ENCODE results near the gene KRTAP4-7.
"Not testable (repeated sequence)": the region's sequence is repeated elsewhere in the genome, so short reads cannot be mapped to it uniquely, and the experiment has no call there.

The KRTAP4-7 gene

GRCh38 chr17:41118721-41119120 is 34.8 kb downstream of the KRTAP4-7 start:
- no peaks in the 10 kb centered on the region for H3K36me3 Mint-ChIP-seq
- peaks cover 30% of the 10 kb centered on the region for H3K4me1 Mint-ChIP-seq
- ATAC-seq, result no peak
- H3K9me3 Mint-ChIP-seq, result no peaks in the 10 kb centered on the region
- no peak for DNase-seq (ENCODE audit: low spot score in 2 of 2)
- no peak overlapping the region for H3K4me3 Mint-ChIP-seq
- H3K27ac Mint-ChIP-seq, result no peak overlapping the region

DNA sequence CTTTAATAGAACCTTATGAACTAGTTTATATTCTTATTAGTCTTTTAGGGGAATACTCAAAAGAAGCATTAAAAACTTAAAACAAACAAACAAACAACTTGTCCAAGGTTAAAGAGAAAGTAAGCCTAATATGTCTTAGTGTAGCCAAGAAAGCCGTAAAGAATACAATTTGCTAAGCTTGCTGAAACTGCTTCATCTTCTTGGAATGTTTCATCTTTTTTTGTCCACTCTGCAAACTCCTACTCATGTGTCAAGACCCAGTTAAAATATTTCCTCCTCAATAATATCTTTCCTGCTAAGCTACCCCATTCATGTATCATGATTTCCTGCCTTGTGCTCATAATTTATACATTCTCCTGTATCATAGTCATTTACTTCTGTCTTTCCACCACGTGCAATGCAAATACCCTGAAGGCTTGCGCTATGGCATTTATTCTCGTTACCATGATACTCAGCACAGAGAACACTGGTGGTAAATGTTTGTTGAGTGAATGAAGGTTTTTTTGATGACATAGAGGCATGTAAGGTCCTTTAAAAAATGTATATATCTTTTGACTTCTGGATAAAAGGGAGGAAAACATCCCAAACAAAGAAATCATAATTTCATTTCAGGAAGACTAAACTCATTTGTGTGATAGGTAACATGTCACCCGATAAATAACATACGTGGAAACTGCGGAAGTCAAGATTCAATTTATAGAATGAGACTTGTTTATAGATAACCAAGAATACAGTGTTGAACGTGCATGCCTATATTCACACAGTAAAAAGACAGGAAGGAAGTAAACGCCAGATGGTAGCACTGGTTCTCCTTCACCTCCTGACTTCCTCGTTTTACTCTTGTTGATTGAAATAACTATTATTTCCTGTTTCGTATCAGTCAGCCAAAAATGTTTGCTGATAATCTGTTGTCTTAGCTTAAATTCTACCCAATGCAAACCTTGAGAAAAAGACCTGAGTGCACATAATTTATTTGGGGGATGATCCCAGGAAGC is 36.0 kb downstream of the KRTAP4-7 start:
- not testable (repeated sequence) for ATAC-seq; H3K9me3 Mint-ChIP-seq; H3K27ac Mint-ChIP-seq; DNase-seq (ENCODE audit: low spot score in 2 of 2); H3K36me3 Mint-ChIP-seq; H3K4me3 Mint-ChIP-seq
- H3K4me1 Mint-ChIP-seq, result peaks cover 37% of the 10 kb centered on the region

DNA sequence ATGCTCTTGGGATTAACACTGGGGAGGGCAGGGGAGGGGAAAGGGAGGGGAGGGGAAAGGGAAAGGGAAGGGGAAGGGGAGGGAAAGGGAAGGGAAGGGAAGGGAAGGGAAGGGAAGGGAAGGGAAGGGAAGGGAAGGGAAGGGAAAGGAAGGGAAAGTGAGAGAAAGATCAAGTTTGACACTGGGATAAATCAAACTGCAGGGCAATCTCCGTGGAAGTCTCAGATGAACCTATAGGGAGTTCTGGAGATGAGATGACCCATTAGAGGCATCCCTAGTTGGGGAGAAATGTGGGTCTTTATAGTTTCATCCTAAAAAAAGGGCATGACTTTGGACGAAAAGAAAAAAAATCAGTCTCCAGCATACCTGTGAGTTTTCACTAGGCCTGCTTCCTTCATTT is 37.8 kb downstream of the KRTAP4-7 start:
- Mint-ChIP-seq H3K9me3 (no peaks in the 10 kb centered on the region), H3K4me1 (peaks cover 32% of the 10 kb centered on the region), H3K36me3 (no peaks in the 10 kb centered on the region), H3K4me3 (no peak overlapping the region), H3K27ac (no peak overlapping the region)
- ATAC-seq, result no peak
- DNase-seq (ENCODE audit: low spot score in 2 of 2), result no peak

DNA sequence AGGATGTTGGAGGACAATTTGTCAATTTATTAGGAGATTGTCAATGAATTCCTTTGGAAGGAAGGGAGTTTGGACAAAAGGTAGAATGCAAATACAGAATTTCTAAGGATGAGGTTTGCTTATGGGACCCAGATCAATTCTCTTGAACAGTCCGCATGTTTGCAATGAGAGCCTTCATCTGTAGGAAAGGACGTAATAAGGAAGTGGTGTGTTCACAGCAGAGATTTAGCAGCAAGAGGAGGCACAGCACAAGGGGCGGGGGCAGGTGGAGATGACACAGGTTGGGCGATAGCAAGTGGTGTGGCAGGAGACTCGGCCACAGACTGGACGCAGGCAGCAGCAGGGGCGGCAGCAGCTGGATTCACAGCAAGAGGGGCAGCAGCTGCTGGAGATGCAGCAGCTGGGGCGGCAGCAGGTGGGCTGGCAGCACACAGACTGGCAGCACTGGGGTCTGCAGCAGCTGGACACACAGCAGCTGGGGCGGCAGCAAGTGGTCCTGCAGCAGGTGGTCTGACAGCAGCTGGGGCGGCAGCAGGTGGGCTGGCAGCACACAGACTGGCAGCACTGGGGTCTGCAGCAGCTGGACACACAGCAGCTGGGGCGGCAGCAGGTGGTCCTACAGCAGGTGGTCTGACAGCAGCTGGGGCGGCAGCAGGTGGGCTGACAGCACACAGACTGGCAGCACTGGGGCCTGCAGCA is 39.5 kb downstream of the KRTAP4-7 start:
- not testable (repeated sequence) for ATAC-seq; H3K27ac Mint-ChIP-seq; H3K9me3 Mint-ChIP-seq; H3K4me3 Mint-ChIP-seq; H3K36me3 Mint-ChIP-seq; DNase-seq (ENCODE audit: low spot score in 2 of 2)
- H3K4me1 Mint-ChIP-seq, result peaks cover 26% of the 10 kb centered on the region

GRCh38 chr17:41123991-41124371 is 40.0 kb downstream of the KRTAP4-7 start, which contains the start of gene KRTAP4-12:
Gene KRTAP4-12, minus strand, starts transcription at chr17:41124182. Its CDS starts 60 bp downstream, at chr17:41124122.
- H3K27ac Mint-ChIP-seq, H3K4me3 Mint-ChIP-seq: not testable (repeated sequence)

DNA sequence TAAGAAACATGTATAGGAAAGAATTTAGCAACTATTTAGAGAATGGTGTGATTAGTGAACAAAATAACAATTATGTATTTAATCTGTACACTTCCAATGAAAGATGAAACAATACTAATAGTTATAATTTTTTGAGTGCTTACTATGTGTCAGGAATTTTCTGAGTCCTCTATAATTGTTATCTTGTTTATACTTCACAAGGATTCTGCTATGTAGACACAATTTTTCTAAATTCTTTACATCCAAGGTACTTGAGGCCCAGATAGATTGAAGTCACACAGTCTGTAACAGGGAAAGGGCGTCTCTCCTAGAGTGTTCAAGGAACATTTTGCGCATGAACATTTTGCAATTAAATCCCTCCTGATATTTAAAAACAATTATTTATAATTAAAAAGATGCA is 41.1 kb downstream of the KRTAP4-7 start:
- DNase-seq (ENCODE audit: low spot score in 2 of 2), result no peak
- Mint-ChIP-seq H3K27ac (no peak overlapping the region), H3K36me3 (no peaks in the 10 kb centered on the region), H3K4me1 (peaks cover 23% of the 10 kb centered on the region), H3K4me3 (no peak overlapping the region), H3K9me3 (no peaks in the 10 kb centered on the region)
- no peak for ATAC-seq

More at GRCh38 chr17:41123991-41124371, 40.0 kb downstream of the KRTAP4-7 start, which contains the start of gene KRTAP4-12:
- not testable (repeated sequence) for H3K36me3 Mint-ChIP-seq; H3K9me3 Mint-ChIP-seq; DNase-seq (ENCODE audit: low spot score in 2 of 2)
- peaks cover 26% of the 10 kb centered on the region for H3K4me1 Mint-ChIP-seq
- ATAC-seq, result peak; percentile 54

DNA sequence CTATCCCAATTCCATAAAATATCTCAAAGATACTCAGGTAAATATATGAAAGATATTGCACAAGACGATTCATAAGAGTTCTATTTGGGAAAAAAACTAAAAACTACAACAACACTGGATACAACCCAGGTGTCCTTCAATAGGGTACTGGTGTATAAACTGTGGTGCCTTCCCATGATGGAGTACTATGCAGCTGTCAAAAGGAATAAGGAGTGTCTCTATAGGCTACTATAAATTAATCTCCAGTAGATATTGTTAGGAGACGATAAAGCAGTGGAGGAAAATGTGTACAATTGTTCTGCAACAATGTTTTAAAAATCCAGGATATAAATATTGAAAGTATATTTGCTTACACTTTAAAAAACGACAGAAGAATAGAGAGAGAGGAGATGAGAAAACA is 42.5 kb downstream of the KRTAP4-7 start:
- Mint-ChIP-seq H3K9me3 (no peaks in the 10 kb centered on the region), H3K4me1 (peaks cover 16% of the 10 kb centered on the region), H3K27ac (no peak overlapping the region), H3K36me3 (no peaks in the 10 kb centered on the region), H3K4me3 (no peak overlapping the region)
- no peak for ATAC-seq
- no peak for DNase-seq (ENCODE audit: low spot score in 2 of 2)

DNA sequence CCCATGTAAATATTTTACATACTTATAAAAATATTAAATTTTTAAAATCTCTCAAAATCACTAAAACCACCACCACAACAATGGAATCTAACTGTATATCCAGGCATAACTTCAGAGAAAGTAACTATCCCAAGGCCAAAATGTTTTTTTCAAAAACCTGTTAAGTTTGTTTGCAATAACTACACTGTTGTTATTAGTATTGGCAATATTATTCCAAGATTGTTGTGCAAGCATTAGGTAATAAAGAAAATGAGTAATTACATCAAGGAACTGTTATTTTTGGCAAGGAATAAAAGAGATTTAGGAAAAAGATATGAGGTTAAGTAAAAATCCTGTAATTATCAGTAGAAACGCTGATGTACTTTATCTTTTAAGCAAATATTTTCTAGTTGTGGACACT is 43.4 kb downstream of the KRTAP4-7 start:
- H3K4me3 Mint-ChIP-seq, result no peak overlapping the region
- H3K4me1 Mint-ChIP-seq, result peaks cover 24% of the 10 kb centered on the region

GRCh38 chr17:41131979-41132378 is 48.0 kb downstream of the KRTAP4-7 start:
- Mint-ChIP-seq H3K4me3 (no peak overlapping the region), H3K27ac (no peak overlapping the region), H3K36me3 (no peaks in the 10 kb centered on the region), H3K9me3 (no peaks in the 10 kb centered on the region), H3K4me1 (peaks cover 9% of the 10 kb centered on the region)
- DNase-seq (ENCODE audit: low spot score in 2 of 2) (no peak), ATAC-seq (peak; percentile 62)

More for the DNA sequence above, 43.4 kb downstream of the KRTAP4-7 start:
- H3K9me3 Mint-ChIP-seq, result no peaks in the 10 kb centered on the region
- ATAC-seq, result no peak
- no peak overlapping the region for H3K27ac Mint-ChIP-seq
- DNase-seq (ENCODE audit: low spot score in 2 of 2), result no peak
- H3K36me3 Mint-ChIP-seq, result no peaks in the 10 kb centered on the region

DNA sequence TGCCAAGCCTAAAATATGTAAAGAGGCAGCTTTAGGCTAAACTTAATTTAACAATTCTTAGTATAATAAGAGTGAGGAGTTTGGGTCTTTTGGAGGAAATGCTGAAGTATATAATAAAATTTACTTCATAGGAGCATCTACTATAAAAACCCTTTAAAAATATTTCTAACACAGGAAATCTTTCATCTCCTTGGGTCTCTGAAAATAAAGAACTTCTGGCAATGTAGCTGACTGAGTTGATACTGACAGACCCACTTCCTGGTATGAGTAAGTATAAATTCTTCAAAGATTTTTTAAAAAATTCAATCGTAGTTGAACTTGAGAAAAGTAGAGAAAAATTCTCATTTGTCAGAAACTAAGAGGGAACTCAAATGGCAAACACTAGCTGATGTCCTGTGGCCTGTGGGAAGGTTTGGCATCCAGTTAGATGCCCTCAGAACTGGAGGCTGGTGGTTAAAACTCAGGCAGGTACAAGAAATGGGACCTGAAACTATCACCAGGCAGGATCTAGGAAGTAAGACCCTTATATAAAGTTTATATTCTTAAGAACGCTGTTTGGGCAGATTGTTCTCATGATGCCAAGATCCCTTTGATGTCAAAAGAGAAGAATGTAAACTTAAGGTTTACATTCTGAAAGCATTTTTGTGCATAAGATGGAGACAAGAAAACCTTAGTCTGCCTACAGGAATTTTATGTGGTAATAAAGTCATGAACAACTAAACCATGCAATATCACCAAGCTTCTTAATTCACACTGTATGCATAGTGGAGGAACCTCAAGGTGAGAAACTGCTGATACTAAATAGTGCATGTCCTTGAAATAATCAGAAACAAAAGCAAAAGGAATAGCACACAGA is 50.2 kb downstream of the KRTAP4-7 start:
- H3K4me3 Mint-ChIP-seq, result no peak overlapping the region
- peak overlapping the region; percentile 29 for H3K27ac Mint-ChIP-seq
- no peak for ATAC-seq
- peaks cover 9% of the 10 kb centered on the region for H3K4me1 Mint-ChIP-seq
- H3K36me3 Mint-ChIP-seq, result no peaks in the 10 kb centered on the region
- DNase-seq (ENCODE audit: low spot score in 2 of 2), result no peak
- H3K9me3 Mint-ChIP-seq, result no peaks in the 10 kb centered on the region

Measured in stimulated activated effector memory CD8-positive, alpha-beta T cell treated with anti-CD3 and anti-CD28 coated beads, Interleukin-12 subunit alpha, Interleukin-12 subunit beta, amount 100 ng/mL, for 72 hours (primary cell).